ENCODE results near the gene RIMKLA.

The RIMKLA gene

GRCh38 chr1:42381280-42381673 lies 685 bp downstream of the RIMKLA start:
- Mint-ChIP-seq H3K27me3 (ENCODE audit: low read depth) (peaks cover 71% of the 10 kb centered on the region), H3K4me3 (peak overlapping the region; percentile 68 to 72 (median 68)), H3K27ac (no peak overlapping the region), H3K36me3 (ENCODE audit: low read depth) (no peaks in the 10 kb centered on the region), H3K4me1 (peaks cover 4% of the 10 kb centered on the region), H3K9me3 (no peaks in the 10 kb centered on the region)
- no peak for TF ChIP-seq CTCF (IDR thresholded peaks at IDR 0.05; ENCODE audit: unreplicated experiment in 3 of 3)

GRCh38 chr1:42385283-42385682 lies 4.7 kb downstream of the RIMKLA start:
- H3K27me3 Mint-ChIP-seq (ENCODE audit: low read depth): peaks cover 38% of the 10 kb centered on the region
- H3K9me3 Mint-ChIP-seq: no peaks in the 10 kb centered on the region
- H3K36me3 Mint-ChIP-seq (ENCODE audit: low read depth): no peaks in the 10 kb centered on the region
- H3K27ac Mint-ChIP-seq: no peak overlapping the region
- no peak for TF ChIP-seq CTCF (IDR thresholded peaks at IDR 0.05; ENCODE audit: unreplicated experiment in 3 of 3)
- H3K4me1 Mint-ChIP-seq: no peaks in the 10 kb centered on the region
- H3K4me3 Mint-ChIP-seq: no peak overlapping the region

GRCh38 chr1:42386051-42386450 lies 5.5 kb downstream of the RIMKLA start:
- Mint-ChIP-seq H3K9me3 (no peaks in the 10 kb centered on the region), H3K27me3 (ENCODE audit: low read depth) (peaks cover 35% of the 10 kb centered on the region), H3K4me1 (no peaks in the 10 kb centered on the region), H3K4me3 (no peak overlapping the region), H3K27ac (no peak overlapping the region), H3K36me3 (ENCODE audit: low read depth) (no peaks in the 10 kb centered on the region)
- no peak for TF ChIP-seq CTCF (IDR thresholded peaks at IDR 0.05; ENCODE audit: unreplicated experiment in 3 of 3)

GRCh38 chr1:42392255-42392654 lies 11.7 kb downstream of the RIMKLA start:
- TF ChIP-seq CTCF (IDR thresholded peaks at IDR 0.05; ENCODE audit: unreplicated experiment in 3 of 3): no peak
- Mint-ChIP-seq H3K36me3 (ENCODE audit: low read depth) (no peaks in the 10 kb centered on the region), H3K27me3 (ENCODE audit: low read depth) (no peaks in the 10 kb centered on the region), H3K4me3 (no peak overlapping the region), H3K4me1 (no peaks in the 10 kb centered on the region), H3K9me3 (no peaks in the 10 kb centered on the region), H3K27ac (no peak overlapping the region)

- H3K4me3 Mint-ChIP-seq: no peak overlapping the region
- no peaks in the 10 kb centered on the region for H3K27me3 Mint-ChIP-seq (ENCODE audit: low read depth)
- no peak overlapping the region for H3K27ac Mint-ChIP-seq
- no peaks in the 10 kb centered on the region for H3K4me1 Mint-ChIP-seq
- no peaks in the 10 kb centered on the region for H3K36me3 Mint-ChIP-seq (ENCODE audit: low read depth)
- no peaks in the 10 kb centered on the region for H3K9me3 Mint-ChIP-seq
- TF ChIP-seq CTCF (IDR thresholded peaks at IDR 0.05; ENCODE audit: unreplicated experiment in 3 of 3): no peak
Observed at GRCh38 chr1:42392967-42393848, 12.6 kb downstream of the RIMKLA start.

All from nephron (organoid).